Measurements from ENCODE around the gene GRK5.
A peak's percentile ranks its signal among the peaks of the same experiment; 100 is the strongest.

GRK5 gene

GRCh38 chr10:119396709-119397071, 189.3 kb downstream of the GRK5 start:
- peaks cover 27% of the 10 kb centered on the region for H3K4me1 ChIP-seq (ENCODE audit: insufficient read depth, low read length, poor library complexity, severe bottlenecking)
- H3K4me2 ChIP-seq (ENCODE audit: low read depth, low read length, poor library complexity, severe bottlenecking): peak overlapping the region; percentile 66
- no peaks in the 10 kb centered on the region for H3F3A ChIP-seq (ENCODE audit: low read depth)
- no peaks in the 10 kb centered on the region for H3K9me2 ChIP-seq (replicated peaks; ENCODE audit: low read depth, low read length)
- no peak overlapping the region for H2AFZ ChIP-seq (ENCODE audit: low read length)
- TF ChIP-seq CTCF (conservative IDR thresholded peaks at IDR 0.05; ENCODE audit: low read length) (no peak; the same call in 1 of the 2 replicates), EZH2phosphoT487 (IDR thresholded peaks at IDR 0.05; ENCODE audit: borderline replicate concordance) (no peak)
- H3K9ac ChIP-seq (ENCODE audit: low read depth, low read length, poor library complexity, severe bottlenecking): peak overlapping the region; percentile 46
- H3K27me3 ChIP-seq (ENCODE audit: insufficient read depth, low read length, poor library complexity, severe bottlenecking): no peaks in the 10 kb centered on the region
- H4K20me1 ChIP-seq (ENCODE audit: insufficient read depth, low read length, poor library complexity, severe bottlenecking): no peaks in the 10 kb centered on the region
- peaks cover 14% of the 10 kb centered on the region; the same call in 1 of the 2 replicates for H3K36me3 ChIP-seq (ENCODE audit: insufficient read depth, low read length)
- H3K9me3 ChIP-seq (ENCODE audit: insufficient read depth, low read depth, low read length): no peaks in the 10 kb centered on the region
- no peaks in the 10 kb centered on the region for H3K79me2 ChIP-seq (ENCODE audit: insufficient read depth, low read length)
- peak overlapping the region; percentile 44 for H3K4me3 ChIP-seq (ENCODE audit: low read length, poor library complexity, severe bottlenecking)

GRCh38 chr10:119397416-119397815, 190.0 kb downstream of the GRK5 start:
- Histone ChIP-seq H3K4me3 (ENCODE audit: low read length, poor library complexity, severe bottlenecking) (no peak overlapping the region), H3K4me2 (ENCODE audit: low read depth, low read length, poor library complexity, severe bottlenecking) (no peak overlapping the region), H3K9me3 (ENCODE audit: insufficient read depth, low read depth, low read length) (no peaks in the 10 kb centered on the region), H3K36me3 (ENCODE audit: insufficient read depth, low read length) (peaks cover 14% of the 10 kb centered on the region; the same call in 1 of the 2 replicates), H3K9ac (ENCODE audit: low read depth, low read length, poor library complexity, severe bottlenecking) (no peak overlapping the region), H3K79me2 (ENCODE audit: insufficient read depth, low read length) (no peaks in the 10 kb centered on the region), H4K20me1 (ENCODE audit: insufficient read depth, low read length, poor library complexity, severe bottlenecking) (no peaks in the 10 kb centered on the region), H3F3A (ENCODE audit: low read depth) (no peaks in the 10 kb centered on the region), H2AFZ (ENCODE audit: low read length) (no peak overlapping the region), H3K9me2 (replicated peaks; ENCODE audit: low read depth, low read length) (no peaks in the 10 kb centered on the region), H3K4me1 (ENCODE audit: insufficient read depth, low read length, poor library complexity, severe bottlenecking) (peaks cover 27% of the 10 kb centered on the region), H3K27me3 (ENCODE audit: insufficient read depth, low read length, poor library complexity, severe bottlenecking) (no peaks in the 10 kb centered on the region)
- TF ChIP-seq EZH2phosphoT487 (IDR thresholded peaks at IDR 0.05; ENCODE audit: borderline replicate concordance): no peak
- no peak for TF ChIP-seq CTCF (conservative IDR thresholded peaks at IDR 0.05; ENCODE audit: low read length)

- no peaks in the 10 kb centered on the region for H3K9me2 ChIP-seq (replicated peaks; ENCODE audit: low read depth, low read length)
- H3F3A ChIP-seq (ENCODE audit: low read depth): no peaks in the 10 kb centered on the region
- H3K4me2 ChIP-seq (ENCODE audit: low read depth, low read length, poor library complexity, severe bottlenecking): no peak overlapping the region
- no peaks in the 10 kb centered on the region for H3K9me3 ChIP-seq (ENCODE audit: insufficient read depth, low read depth, low read length)
- H3K9ac ChIP-seq (ENCODE audit: low read depth, low read length, poor library complexity, severe bottlenecking): no peak overlapping the region
- H3K36me3 ChIP-seq (ENCODE audit: insufficient read depth, low read length): peaks cover 14% of the 10 kb centered on the region; the same call in 1 of the 2 replicates
- no peaks in the 10 kb centered on the region for H3K79me2 ChIP-seq (ENCODE audit: insufficient read depth, low read length)
- H3K4me1 ChIP-seq (ENCODE audit: insufficient read depth, low read length, poor library complexity, severe bottlenecking): peaks cover 27% of the 10 kb centered on the region
- no peak overlapping the region for H3K4me3 ChIP-seq (ENCODE audit: low read length, poor library complexity, severe bottlenecking)
- H2AFZ ChIP-seq (ENCODE audit: low read length): no peak overlapping the region
- H4K20me1 ChIP-seq (ENCODE audit: insufficient read depth, low read length, poor library complexity, severe bottlenecking): no peaks in the 10 kb centered on the region
- TF ChIP-seq CTCF (conservative IDR thresholded peaks at IDR 0.05; ENCODE audit: low read length): no peak
- TF ChIP-seq EZH2phosphoT487 (IDR thresholded peaks at IDR 0.05; ENCODE audit: borderline replicate concordance): no peak
- H3K27me3 ChIP-seq (ENCODE audit: insufficient read depth, low read length, poor library complexity, severe bottlenecking): no peaks in the 10 kb centered on the region
These were observed 191.6 kb downstream of the GRK5 start for GRCh38 chr10:119398996-119399395.

Data from Loucy (cell line).